ENCODE results near the gene RBPJ.

The RBPJ gene

GRCh38 chr4:26410385-26411293 is 89.8 kb downstream of the RBPJ start:
- DNase-seq (ENCODE audit: extremely low read depth, insufficient read length): no peak

GRCh38 chr4:26412381-26413372 is 91.9 kb downstream of the RBPJ start:
- no peak for DNase-seq (ENCODE audit: extremely low read depth, insufficient read length)
- Histone ChIP-seq H3K36me3 (ENCODE audit: control insufficient read depth, insufficient read depth, low read length) (no peaks in the 10 kb centered on the region; the same call in 1 of the 2 replicates), H3K4me3 (replicated peaks; ENCODE audit: low read depth, low read length) (no peak overlapping the region), H3K27me3 (replicated peaks; ENCODE audit: control insufficient read depth, insufficient read depth, low read length) (no peaks in the 10 kb centered on the region)
- TF ChIP-seq, protein P1, sequence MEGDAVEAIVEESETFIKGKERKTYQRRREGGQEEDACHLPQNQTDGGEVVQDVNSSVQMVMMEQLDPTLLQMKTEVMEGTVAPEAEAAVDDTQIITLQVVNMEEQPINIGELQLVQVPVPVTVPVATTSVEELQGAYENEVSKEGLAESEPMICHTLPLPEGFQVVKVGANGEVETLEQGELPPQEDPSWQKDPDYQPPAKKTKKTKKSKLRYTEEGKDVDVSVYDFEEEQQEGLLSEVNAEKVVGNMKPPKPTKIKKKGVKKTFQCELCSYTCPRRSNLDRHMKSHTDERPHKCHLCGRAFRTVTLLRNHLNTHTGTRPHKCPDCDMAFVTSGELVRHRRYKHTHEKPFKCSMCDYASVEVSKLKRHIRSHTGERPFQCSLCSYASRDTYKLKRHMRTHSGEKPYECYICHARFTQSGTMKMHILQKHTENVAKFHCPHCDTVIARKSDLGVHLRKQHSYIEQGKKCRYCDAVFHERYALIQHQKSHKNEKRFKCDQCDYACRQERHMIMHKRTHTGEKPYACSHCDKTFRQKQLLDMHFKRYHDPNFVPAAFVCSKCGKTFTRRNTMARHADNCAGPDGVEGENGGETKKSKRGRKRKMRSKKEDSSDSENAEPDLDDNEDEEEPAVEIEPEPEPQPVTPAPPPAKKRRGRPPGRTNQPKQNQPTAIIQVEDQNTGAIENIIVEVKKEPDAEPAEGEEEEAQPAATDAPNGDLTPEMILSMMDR (IDR thresholded peaks at IDR 0.05; ENCODE audit: insufficient read depth, low read length, poor library complexity, severe bottlenecking): no peak

More at GRCh38 chr4:26410385-26411293, 89.8 kb downstream of the RBPJ start:
- Histone ChIP-seq H3K36me3 (ENCODE audit: control insufficient read depth, insufficient read depth, low read length) (peaks cover 2% of the 10 kb centered on the region; the same call in 1 of the 2 replicates), H3K4me3 (replicated peaks; ENCODE audit: low read depth, low read length) (no peak overlapping the region), H3K27me3 (replicated peaks; ENCODE audit: control insufficient read depth, insufficient read depth, low read length) (no peaks in the 10 kb centered on the region)
- TF ChIP-seq, protein P1 (IDR thresholded peaks at IDR 0.05; ENCODE audit: insufficient read depth, low read length, poor library complexity, severe bottlenecking): peak; percentile 45

DNA sequence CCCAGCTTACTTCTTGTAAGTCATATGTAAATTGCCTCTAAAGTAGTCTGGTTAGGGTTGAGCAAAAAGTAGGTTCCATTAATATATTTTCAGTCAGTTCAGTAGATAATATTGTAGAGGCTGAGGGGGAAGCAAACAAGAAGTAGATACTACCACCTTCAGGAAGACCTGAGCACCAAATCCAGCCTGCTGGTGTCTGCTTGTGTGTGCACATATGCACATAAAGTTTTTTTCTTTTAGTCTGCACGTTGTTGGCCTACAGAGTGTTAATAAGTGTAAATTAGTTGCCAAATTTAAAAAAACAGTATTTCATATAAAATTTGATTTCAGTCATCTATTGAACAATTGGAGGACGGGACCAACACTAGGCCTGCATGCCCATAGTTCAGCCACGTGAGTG is 92.8 kb downstream of the RBPJ start:
- Histone ChIP-seq H3K36me3 (ENCODE audit: control insufficient read depth, insufficient read depth, low read length) (no peaks in the 10 kb centered on the region; the same call in 1 of the 2 replicates), H3K4me3 (replicated peaks; ENCODE audit: low read depth, low read length) (no peak overlapping the region), H3K27me3 (replicated peaks; ENCODE audit: control insufficient read depth, insufficient read depth, low read length) (no peaks in the 10 kb centered on the region)
- no peak for DNase-seq (ENCODE audit: extremely low read depth, insufficient read length)
- TF ChIP-seq, protein P1 (IDR thresholded peaks at IDR 0.05; ENCODE audit: insufficient read depth, low read length, poor library complexity, severe bottlenecking): no peak

GRCh38 chr4:26418107-26418506 is 97.3 kb downstream of the RBPJ start:
- TF ChIP-seq, protein P1 (IDR thresholded peaks at IDR 0.05; ENCODE audit: insufficient read depth, low read length, poor library complexity, severe bottlenecking): no peak
- peaks cover 2% of the 10 kb centered on the region for H3K36me3 ChIP-seq (ENCODE audit: control insufficient read depth, insufficient read depth, low read length)

GRCh38 chr4:26418850-26419249 is 98.0 kb downstream of the RBPJ start:
- TF ChIP-seq, protein P1 (IDR thresholded peaks at IDR 0.05; ENCODE audit: insufficient read depth, low read length, poor library complexity, severe bottlenecking): no peak
- H3K27me3 ChIP-seq (replicated peaks; ENCODE audit: control insufficient read depth, insufficient read depth, low read length): no peaks in the 10 kb centered on the region
- no peak overlapping the region for H3K4me3 ChIP-seq (replicated peaks; ENCODE audit: low read depth, low read length)
- no peak for DNase-seq (ENCODE audit: extremely low read depth, insufficient read length)
- H3K36me3 ChIP-seq (ENCODE audit: control insufficient read depth, insufficient read depth, low read length): peaks cover 2% of the 10 kb centered on the region

More at GRCh38 chr4:26418107-26418506, 97.3 kb downstream of the RBPJ start:
- H3K4me3 ChIP-seq (replicated peaks; ENCODE audit: low read depth, low read length): no peak overlapping the region
- H3K27me3 ChIP-seq (replicated peaks; ENCODE audit: control insufficient read depth, insufficient read depth, low read length): no peaks in the 10 kb centered on the region
- DNase-seq (ENCODE audit: extremely low read depth, insufficient read length): no peak

Measured in GM06990 (cell line).